Measurements from ENCODE around the gene DHX32.
A peak's percentile ranks its signal among the peaks of the same experiment; 100 is the strongest.
"Not testable (repeated sequence)": the region's sequence is repeated elsewhere in the genome, so short reads cannot be mapped to it uniquely, and the experiment has no call there.

Gene DHX32

GRCh38 chr10:125896088-125896934, 15.2 kb upstream of the DHX32 start, which contains the start of gene FANK1:
TSS of gene FANK1 (plus strand) at chr10:125896564. CDS start at chr10:125896643, 79 bp downstream.
- peak; percentile 64 to 66 for DNase-seq (ENCODE audit: low read depth in 2 of 2)

DNA sequence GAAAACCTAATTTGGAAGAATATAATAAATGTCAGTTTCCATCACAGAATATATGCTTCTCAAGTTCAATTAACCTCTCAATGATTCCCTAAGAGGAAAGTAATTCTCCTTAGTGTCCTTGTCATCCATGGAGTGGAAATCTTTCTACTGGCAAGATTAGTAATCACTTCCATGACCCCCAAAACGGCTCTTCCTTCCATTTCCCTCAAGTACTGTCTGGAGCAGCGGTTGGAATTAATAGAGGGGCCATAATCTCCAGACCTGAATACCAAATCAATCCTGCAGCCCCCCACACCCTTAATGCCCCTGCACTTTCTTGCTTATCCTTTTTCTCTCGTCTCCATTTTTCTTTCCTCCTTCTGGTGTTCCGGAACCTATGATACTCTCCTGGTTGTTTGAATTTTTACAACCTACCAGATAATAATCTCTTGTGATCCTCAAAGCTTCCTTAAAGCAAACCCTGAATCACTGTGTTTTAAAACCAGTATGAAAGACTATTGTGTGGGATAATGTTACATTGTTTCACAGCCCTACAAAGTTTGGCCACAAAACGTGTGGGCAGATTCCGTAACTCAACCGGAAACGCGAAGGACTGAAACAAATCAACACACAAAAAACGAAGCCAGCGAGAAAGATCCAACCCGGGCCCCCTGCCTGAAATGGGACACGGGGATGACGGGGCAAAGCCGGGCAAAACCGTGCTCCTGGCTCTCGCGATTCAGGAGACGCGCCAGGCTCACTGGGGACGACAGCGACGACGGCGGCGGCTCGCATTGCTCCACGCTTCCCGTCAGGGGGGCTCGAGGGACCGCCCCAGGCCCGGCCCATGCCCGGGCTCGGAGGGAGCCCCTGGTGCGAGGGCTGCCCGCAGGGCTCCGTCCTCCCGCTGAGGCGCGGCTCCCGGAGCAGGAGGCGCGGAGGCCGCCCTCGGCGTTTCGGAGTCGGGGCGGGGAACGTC, 14.3 kb upstream of the DHX32 start:
- peak in 1 of 2 experiments; percentile 12 for DNase-seq (ENCODE audit: low read depth in 2 of 2)

DNA sequence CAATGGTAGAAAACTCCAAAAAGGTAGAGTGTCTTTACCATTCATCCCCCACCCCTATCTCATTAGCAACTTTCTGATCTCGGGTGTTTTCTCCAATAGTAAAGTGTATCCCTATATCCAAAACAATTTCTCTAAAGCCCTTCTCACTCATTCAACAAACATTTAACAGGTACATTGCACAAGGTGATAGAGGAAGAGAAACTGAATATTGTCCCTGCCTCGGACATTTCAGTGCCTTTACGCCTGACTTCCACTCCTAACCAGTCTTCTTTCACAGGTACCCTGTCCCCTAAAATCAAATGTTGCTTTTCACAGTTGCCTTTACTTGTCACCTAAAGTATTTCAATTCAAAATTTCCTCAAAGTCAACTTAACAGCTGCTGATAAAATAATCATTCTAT, 13.1 kb upstream of the DHX32 start:
- not testable (repeated sequence) for DNase-seq (ENCODE audit: low read depth in 2 of 2)

- DNase-seq (ENCODE audit: low read depth in 2 of 2) = not testable (repeated sequence)
Measured at GRCh38 chr10:125892402-125892801, 11.3 kb upstream of the DHX32 start.

- DNase-seq (ENCODE audit: low read depth in 2 of 2) = not testable (repeated sequence)
Measured at GRCh38 chr10:125889441-125889840, 8.3 kb upstream of the DHX32 start.

DNA sequence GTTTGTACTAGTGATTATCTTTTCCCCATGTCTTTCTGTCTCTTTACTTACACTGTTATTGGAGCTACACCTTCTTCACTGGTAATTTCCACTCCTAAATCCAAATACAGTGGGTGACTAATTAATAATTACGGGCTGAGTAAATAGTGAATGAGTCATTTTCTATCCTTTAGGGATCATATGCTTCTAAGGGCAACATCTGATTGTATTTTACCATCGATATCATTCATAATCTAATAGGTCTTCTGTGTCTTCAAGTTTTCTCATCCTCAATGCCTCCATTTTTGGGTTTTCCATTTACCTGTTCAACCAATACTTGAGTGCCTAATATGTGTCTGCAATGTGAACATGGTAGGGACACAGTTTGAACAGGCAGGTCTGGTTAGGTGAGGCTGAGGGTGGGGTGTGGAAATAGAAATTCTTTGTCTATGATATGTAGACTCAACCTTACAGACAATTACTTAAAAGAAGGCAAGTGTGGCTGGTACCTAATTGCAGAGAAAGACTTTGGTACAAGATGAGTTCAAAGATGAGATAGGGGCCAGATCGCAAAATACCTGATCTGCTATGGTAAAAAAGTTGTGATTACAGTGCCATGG, 5.9 kb upstream of the DHX32 start:
- DNase-seq (ENCODE audit: low read depth in 2 of 2) = no peak

DNA sequence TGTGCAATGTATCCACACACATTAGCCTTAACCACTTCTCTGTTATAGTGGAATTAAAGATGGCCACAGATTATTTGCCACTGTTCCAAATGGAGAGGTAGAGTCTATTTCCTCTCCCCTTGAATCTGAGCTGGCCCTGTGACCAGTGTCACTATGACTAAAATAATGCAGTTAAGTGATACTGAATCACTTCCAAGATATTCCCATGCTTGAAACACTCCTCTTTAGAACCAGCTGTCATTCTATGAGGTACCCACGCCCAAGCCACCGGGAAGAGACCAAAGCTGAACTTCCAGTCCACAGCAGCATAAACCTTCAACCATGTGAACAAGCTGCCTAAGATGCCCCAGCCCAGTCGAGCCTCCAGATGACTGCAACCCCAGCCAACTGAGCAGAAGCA, 2.1 kb upstream of the DHX32 start:
- no peak for DNase-seq (ENCODE audit: low read depth in 2 of 2)

DNA sequence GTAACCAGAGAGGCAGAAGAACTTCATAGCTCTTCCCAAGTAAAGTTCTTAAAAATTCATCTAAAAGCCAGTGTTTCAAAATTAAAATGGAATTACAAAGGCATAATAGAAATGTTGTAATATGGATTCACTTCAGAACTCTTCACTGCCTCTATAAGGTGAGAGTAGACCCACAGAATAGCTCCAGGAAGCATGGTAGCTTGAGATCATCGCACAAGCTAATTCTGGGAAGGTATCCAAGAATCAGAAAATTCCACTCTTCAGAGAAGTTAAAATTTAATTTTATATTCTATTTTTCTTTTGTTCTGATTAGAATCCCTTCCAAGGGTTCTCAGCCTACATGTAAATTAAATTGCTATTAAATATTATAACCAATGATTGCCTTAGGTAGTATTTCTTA, 1.5 kb upstream of the DHX32 start:
- no peak for DNase-seq (ENCODE audit: low read depth in 2 of 2)

- no peak for DNase-seq (ENCODE audit: low read depth in 2 of 2)
Measured at GRCh38 chr10:125880719-125881118, 373 bp downstream of the DHX32 start.

GRCh38 chr10:125878957-125879835, 1.9 kb downstream of the DHX32 start:
- DNase-seq (ENCODE audit: low read depth in 2 of 2) = peak in 1 of 2 experiments; percentile 28

GRCh38 chr10:125871338-125871737, 9.8 kb downstream of the DHX32 start:
- DNase-seq (ENCODE audit: low read depth in 2 of 2) = no peak

- peak in 1 of 2 experiments; percentile 12 for DNase-seq (ENCODE audit: low read depth in 2 of 2)
Measured at GRCh38 chr10:125868372-125868975, 12.6 kb downstream of the DHX32 start.

- no peak for DNase-seq (ENCODE audit: low read depth in 2 of 2)
Measured at GRCh38 chr10:125866421-125867029, 14.6 kb downstream of the DHX32 start.

GRCh38 chr10:125865120-125865519, 16.0 kb downstream of the DHX32 start:
- DNase-seq (ENCODE audit: low read depth in 2 of 2) = no peak

- DNase-seq (ENCODE audit: low read depth in 2 of 2) = no peak
Measured at GRCh38 chr10:125859128-125859817, 21.8 kb downstream of the DHX32 start.

DNA sequence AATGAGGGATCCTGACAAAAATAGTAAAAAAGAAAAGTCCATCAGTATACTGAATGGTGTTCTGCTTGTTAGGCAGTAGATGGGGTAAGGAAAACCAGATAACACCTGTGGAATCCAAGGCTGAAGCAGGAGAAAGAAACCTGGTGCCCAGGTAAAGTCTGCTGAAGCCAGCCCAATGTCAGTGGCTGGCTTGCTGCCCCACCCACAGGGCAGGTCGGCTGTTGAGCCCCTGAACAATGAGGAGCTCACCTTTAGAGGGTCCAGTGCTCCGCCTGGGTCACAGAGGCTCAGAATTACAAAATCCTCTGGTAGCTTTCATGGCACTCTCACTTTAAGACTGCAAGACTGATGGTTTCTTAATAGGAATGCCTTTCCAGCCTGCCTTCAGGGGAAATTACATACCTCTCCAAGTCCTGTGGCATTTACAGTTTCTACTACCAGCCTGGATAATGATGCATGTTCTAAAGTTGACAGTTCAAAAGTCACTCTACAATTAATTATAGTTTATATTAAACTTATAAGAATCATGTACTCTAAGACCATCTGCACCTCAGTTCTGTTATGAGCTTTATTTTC, 23.8 kb downstream of the DHX32 start:
- no peak for DNase-seq (ENCODE audit: low read depth in 2 of 2)

DNA sequence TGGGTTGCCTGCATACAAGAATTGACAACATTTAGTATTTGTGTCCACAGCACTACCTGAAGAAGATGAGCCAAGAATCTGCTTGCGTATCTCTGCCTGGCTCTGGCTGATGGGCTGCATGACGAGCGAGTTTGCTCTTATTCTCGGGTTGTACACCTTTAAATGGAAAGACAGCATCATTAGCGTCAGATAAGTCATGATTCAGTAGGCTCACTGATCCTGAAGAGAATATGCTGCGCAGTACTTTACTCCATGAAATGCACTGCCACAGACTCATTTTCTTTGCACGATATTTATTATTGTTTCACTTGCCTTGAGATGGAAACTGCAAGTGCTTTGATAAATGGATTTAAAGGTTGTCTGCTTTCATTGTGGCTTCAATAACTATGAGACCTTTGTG, 28.6 kb downstream of the DHX32 start:
- DNase-seq (ENCODE audit: low read depth in 2 of 2) = no peak

- DNase-seq (ENCODE audit: low read depth in 2 of 2) = no peak
Measured at GRCh38 chr10:125850766-125851731, 30.0 kb downstream of the DHX32 start.
